Activated T-helper 9 cell treated with anti-CD3 and anti-CD28 coated beads, Interleukin-2, amount 50 U/mL, for 16 hours (primary cell): Measurements from ENCODE around the gene PLEKHG5.
"Not testable (repeated sequence)": the region's sequence is repeated elsewhere in the genome, so short reads cannot be mapped to it uniquely, and the experiment has no call there.

ENCODE experiments used
- DNase-seq: peaks from one replicate; pipeline ENCODE4 v3.0.0-alpha.2; 2020; ENCODE audit warnings: low read depth

The PLEKHG5 gene

DNA sequence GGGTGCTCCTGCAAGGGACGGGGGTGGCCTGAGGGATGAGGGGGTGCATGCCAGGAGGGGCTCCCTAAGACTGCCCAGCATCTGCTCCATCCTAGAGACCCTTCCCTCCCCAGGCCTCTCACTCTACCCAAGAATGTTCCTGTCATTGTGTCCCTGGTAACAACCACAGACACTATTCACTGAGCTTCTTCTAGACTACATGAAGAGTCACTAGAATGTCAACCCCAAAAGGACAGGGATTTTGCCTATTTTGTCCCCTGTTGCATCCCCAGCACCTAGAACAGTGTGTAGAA is 28.4 kb downstream of the PLEKHG5 start:
- no peak for DNase-seq

DNA sequence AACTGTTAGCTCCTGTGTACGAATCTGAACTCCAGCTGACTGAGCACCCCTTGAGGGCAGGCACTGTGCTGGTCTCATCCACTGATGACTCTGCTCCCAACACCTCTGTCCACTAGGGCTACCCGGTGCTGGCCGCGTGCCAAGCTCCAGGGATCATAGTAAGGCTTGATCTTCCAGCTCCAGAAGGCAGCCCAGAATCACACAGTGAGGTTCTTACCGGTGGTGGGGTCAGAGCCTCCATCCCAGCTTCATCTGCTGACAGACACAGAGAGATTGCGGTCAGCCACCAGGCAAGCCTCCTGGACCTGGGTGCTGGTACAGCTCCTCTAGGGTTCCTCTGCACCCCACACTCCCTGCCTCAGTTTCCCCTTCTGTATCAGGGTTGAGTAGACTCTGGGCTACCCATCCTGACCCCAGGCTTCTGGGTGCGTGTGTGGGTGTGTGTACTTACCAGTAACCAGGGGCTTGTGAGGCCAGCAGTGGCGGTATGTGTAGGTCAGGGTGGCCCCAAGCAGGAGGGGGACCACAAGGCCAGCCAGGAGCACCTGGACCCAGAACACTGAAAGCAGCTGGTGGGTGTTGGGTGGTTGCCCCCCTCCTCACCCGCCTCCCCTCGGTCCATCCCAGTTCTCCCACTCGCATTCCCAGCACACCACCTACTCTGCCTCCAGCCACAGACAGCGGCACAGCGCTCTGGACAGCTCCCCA is 28.9 kb downstream of the PLEKHG5 start:
- no peak for DNase-seq

DNA sequence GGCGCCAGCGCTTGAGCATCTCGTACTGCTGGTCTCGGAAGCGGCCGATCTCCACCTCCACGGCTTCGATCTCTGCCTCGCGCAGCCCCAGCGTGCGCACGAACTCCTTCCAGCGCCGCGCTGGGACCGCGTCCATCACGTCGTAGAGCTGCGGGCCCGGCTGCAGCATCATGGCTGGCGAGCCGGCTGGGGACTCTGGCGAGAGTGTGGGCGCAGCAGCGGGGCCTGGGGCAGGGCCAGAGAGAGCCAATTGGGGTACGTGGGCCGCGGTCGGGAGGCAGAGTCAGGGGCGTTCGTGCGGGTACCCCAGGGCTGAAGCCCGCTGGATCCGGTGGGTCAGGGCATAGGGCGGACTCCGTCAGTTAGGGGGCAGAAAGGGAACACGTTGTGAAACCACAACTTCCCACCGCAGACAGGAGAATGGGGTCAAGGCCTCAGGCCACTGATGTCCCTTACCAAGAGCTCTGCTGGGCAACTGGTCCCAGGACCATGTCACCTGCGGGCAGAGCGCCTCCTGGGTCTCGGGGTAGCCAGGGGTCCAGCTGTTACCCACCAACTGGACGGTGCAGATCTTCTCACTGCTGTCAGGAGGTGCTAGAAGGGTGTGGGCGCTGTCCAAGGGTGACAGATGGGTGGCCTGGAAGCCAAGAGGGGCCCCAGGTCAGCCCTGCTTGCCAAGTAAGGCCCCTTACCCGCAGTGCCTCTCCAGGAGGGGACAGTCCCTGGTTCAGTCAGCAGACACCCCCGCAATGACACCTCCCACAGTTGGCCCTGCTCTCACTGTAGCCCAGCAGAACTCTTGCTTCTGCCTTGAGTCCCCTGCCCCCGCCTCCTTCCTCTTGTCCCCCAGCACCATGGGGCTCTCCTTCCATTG is 29.7 kb downstream of the PLEKHG5 start:
- no peak for DNase-seq

DNA sequence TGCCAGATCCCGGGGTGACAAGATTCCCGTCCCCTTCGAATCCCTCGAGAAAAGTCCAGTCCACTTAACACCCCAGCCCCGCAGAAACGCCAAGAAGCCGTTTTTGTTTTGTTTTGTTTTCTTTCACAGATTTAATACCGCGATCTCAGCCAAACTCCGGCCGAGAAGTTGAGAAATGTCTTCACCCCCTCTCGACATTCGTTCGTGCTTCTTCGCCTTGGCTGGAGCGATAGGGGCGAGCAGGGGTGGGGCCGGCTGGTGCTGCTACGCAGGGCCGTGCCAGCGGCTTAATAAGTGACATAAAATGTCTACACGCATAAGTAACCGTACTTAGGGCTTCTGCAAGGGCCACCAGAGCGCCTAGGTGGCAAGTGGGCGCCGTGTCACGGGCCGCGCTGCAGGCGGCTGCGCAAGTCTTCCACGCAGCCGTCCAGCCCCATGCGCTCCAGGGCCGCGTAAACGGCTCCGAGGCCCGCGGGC is 30.4 kb downstream of the PLEKHG5 start:
- no peak for DNase-seq

DNA sequence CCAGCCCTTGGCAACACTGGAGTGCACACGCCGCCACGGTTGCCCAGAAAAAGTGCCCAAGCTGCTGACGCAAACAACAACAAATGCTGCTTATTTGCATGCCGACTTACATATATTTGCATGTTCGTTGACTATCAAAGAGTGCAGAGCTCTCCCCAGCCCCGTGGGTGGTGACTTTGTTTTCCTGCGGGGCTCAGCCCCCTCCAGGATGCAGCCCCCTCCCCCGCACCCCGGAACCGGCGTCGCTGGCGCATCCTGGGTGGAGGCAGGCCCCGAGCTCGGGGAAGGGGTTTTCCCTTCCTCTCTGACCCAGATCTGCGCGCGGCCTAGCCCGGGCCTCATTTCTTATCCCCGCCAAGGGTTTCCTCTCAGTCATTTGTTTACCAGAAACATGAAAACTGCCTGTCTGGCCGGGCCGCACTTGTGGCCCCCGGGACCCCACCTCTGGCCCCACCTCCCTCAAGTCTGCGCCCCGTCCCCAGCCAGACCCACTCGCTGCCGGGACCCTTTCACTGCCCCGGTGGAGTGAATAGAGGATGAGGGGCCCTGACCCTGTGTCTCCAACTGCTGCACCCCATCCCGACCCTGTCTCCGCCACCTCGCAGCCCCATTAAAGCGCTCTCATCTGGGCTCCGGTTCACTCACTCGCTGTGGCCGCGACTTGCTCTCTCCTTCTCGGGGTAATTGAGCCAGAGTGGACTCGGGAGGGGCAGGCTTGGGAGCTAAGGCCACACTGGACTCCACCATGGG is 31.0 kb downstream of the PLEKHG5 start:
- DNase-seq = peak; percentile 91

DNA sequence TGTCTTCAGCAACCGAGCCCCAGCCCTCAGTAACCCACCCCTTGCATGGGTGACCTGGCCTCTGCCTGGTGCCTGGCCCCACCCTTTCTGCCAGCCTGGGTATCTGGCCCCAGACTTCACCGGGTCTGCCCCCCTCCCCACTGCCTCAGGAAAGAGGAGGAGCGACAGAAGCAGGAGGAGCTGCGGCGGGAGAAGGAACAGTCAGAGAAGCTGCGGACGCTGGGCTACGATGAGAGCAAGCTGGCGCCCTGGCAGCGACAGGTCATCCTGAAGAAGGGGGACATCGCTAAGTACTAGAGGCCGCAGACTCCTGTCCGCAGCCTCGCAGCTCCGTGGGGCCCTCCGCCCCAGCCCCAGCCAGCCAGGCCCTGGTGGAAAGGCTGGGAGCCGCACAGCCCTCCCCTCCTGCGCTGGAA is 31.6 kb downstream of the PLEKHG5 start:
- peak; percentile 55 for DNase-seq

DNA sequence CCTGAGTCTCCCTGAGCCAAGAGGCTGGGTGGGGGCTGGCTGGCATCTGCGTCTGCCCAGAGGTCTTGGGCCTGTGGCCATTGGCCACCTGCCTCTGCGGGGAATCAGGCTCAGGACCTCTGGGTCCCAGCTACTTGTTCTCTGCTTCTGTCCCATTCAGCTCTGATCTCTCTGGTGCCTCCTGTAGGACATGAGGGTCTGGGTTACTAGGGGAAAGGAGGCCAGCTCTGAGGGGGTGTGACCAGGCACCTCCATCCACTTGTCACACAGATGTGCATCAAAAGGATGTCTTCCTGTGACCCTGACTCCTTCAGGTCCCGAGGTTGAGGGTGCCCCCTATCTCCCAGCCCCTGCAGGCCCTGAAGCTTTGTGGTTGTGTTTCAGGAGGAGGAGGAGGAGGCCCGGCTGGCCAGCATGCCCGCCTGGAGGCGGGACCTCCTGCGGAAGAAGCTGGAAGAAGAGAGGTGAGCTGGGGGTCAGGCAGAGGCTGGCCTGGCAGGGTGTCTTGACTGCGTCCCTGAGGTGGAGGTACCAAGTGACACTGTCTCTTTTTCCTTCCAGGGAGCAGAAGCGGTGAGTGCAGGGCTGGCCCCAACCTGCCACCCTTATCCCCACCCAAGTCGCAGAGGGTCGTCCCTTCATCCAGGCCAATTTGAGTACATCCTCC is 34.5 kb downstream of the PLEKHG5 start:
- no peak for DNase-seq

DNA sequence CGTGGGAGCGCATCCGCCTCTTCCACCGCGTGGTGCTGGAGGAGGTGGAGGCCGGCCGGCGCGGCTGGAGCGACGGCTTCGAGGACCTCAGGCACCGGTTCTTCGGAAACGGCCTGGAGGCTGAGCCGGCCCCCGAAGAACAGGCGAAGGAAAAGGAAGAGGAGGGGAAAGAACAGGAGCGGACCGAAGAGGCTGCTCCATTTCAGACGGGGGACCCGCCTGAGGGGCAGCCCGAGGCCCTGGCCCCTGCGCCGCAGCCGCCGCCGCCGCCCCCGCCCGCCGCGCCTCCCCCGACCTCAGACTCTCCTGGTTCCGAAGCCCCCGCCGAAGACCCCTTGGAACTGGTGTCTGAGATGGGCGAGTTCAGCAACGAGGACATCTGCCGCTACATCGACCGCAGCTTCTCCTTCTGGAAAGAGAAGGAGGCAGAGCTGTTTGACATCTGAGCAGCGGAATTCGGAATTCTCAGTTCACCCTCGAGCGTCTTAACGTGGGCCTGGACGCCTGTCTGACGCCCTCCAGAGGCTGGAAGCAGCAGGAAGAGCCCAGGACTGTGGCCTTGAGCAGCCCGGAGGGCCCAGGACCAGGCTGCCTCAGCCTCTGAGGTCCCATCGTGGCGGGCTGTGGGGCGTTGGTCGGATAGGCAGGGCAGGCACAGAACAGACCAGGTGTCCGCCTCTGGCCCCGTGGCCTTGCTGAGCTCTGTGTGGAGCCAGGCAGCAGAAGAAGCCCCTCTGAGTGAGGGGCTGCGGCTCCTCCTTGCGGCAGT is 35.5 kb downstream of the PLEKHG5 start:
- not testable (repeated sequence) for DNase-seq

DNA sequence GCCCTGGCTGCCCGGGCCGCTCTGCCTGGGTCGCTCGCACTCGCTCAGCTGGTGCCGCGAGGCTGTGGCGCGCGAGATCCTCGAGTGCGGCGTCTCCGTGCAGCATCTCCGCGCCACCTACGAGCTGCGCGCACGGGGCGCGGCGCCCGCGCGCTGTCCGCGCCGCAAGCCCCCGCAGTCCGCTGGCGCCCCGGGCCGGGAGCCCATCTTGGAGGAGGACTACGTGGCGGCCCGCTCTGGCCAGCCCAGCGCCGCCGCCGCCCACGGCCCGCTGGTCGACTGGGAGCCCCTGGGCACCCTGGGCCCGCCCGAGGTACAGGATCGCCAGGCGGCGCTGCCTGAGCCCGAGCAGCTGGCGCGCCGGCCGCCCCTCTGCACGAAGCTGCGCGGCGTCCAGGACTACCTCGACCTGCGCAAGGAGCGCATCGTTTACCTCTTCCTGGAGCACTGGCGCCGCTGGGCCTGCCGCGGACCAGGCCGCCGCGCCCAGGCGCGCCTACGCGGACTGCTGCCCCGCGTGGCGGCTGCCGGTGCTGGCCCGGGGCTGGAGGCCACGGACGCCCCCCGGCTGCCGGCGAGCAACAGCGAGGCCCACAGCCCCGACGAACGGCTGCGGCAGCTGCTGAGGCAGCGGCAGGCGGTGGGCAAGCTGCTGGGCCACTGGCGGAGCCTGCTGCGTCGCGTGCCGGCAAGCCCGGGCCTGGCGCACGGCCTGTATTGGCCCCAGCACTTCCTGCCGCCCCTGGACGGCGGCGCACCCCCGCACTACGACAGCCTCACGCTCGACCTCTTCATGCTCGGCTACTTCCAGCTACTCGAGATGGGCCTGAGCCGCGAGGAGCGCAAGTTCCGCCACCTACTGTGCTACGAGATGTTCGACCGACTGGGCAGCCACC is 36.4 kb downstream of the PLEKHG5 start:
- peak; percentile 34 for DNase-seq

DNA sequence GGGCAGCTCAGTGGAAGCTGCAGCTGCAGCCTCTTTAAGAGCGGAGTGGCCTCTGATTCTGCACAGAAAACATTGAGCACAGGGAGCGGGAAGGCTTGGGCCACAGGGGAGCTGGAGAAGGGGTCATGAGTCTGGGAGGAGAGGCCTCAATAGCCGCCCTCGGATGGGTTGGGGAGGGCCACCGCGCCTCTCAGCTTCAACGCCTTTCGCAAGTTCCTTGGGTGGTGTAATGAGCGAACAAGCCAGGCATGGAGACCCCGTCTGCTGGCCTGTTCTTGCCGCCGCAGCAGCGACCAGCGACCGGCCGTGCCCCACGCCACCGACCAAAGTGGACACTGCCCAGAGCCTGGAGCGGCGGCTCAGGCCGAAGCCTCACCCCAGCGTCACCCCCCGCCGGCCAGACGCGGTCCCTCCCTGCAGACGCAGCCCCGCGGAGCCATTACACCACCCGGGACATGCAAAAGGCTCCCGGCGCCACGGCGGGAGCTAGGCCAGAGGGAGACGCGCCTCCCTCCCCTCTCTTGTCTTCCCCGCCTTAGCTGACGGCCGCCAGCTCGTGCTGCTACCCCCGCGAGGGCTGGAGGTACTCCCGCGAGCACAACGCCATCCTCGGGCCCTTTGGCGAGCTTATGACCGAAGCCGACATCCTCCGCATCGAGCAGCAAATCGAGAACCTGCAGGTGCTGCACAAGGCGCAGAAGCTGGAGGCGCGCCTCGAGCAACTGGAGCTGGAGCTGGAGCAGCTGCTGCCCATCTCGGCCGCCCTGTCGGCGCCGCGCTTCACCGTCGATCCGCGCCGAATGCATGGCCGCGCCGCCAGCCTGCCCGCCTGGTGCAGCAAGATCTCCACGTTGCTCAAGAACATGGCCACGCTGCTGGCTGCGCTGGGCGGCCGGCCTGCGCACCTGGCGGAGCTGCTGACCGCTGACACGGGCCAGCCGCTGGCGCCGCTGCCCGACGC is 37.3 kb downstream of the PLEKHG5 start:
- DNase-seq = not testable (repeated sequence)

DNA sequence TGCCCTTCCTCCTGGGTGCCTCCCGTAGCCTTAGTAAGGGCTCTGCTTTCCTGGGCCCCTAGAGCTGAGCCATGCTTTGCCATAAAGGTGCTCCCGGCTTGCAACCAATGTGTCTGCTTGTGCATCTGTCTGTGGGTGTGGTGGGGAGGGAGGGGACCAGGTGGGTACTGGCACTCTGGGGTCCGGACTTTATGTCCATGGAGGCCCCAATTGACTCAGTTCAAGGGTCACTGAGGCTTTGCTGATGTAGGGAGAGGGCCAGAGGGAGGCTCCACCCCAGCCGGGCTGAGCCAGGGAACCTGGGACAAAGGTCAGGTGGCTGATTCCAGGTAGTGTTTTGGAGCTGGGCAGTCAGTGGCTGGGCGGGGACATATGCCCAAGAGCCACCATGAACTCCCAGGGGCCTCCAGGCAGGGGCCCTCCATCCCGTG is 40.5 kb downstream of the PLEKHG5 start:
- no peak for DNase-seq

DNA sequence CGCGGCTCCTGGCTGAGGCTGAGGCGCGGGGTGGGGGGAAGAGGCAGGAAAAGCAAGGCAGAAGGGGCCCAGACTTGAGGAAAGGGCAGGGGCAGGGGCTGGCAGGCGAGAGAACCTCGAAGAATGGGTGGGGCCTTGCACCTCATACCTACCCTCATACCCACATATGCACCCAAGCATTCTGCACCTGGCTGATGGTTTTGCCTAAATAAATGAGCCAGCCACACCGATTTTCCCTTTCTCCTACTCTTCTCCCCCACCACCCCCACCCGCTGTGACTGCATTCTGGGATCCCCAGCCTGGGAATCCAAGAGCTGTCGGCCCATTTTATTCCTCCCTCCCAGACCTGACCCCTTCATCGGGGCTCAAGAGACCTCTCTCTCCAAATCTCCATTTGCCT is 41.0 kb downstream of the PLEKHG5 start:
- not testable (repeated sequence) for DNase-seq

DNA sequence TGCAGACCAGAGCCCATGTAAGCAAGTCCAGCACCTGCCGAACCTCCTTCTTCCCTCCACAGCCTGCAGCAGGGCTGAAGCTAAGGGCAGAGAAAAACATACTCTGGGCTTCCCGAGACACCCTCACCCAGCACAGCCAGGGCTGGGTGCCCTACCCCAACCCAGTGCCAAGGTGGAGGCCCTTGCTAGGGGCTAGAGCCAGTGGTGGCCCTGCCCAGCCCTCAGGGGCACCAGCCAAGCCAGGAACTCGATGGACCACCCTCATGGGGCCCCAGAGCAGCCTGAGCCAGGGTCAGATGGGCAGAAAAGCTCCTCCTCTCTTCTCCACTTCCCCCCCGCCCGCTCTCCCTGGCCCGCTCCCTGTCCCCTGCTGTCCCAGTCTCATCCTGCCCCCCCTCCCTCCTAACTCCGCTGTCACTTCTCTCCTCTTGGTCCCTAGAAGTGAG is 41.4 kb downstream of the PLEKHG5 start:
- DNase-seq = no peak

DNA sequence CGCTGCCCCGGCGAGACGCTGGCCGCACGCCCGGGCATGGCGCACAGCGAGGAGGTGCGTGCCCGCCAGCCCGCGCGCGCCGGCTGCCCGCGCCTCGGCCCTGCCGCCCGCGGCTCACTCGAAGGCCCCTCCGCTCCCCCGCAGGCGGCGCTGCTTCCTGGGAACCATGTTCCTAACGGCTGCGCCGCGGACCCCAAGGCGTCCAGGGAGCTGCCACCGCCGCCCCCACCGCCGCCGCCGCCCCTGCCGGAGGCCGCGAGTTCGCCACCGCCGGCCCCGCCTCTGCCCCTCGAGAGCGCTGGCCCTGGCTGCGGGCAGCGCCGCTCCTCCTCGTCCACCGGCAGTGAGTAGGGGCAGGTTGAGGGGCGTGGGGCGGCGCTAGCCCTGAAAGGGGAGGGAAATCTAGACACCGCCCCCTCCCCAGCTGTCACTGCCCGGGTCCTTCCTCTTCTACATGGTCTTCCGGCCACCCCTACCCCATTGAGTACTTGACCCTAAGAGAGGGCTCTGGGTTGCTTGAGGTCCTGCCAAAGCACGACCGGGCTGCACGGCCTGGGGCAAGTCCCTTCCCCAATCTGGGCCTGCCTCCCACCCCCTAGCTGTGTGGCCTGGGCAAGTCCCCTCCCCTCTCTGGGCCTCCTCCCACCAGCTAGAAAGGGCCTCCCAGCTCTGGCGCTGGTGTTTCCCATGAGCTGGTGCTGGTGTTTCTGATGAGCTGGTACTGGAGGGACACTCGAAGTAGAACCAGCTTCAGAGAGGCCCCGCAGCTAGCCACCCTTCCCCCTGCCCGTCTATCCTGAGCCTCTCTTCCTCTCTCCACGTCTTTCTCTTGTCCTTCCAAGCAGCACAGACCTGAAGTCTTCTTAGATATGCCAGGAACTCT is 42.5 kb downstream of the PLEKHG5 start:
- DNase-seq = no peak

DNA sequence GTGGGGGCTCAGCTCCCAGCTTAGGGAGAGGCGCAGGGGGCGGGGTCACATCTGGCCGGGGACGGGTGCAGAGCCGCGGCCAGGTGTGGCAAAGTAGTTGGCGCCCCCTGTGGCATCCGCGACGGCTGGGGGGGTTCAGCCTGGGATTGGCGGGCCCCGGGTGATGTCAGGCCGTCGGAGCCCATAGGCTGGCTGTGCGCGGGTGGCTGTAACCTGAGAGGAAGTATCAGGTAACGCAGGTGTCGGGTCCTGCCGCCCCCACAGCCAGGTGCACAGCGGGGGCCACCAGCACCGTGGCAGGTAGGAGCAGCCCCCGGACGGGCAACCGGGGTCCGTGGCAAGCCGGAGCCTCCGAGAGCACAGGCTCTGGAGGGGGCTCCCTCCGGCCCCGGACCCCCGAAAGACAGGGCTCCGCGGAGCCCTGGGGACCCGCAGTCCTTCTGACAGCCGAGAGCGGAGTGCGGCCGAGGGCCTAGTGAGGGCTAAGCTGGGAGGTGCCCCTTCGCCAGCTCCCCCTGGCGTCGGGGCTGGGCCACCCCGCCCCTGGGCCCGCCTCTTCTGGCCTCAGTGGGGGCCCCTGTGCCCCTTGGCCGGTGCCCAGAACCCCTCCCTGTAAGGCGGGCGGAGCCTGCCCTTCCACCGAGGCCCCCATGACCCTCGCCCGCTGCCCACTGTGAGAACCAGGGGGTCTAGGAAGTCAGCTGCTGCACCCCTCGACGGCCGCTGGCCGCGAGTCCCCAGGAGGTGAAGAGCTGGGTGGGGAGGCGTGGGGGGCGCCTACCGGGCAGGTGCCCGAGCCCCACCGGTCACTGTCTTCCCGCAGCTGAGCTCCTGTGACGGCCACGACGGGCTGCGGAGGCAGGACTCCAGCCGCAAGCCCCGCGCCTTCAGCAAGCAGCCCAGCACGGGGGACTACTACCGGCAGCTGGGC is 43.4 kb downstream of the PLEKHG5 start:
- no peak for DNase-seq

DNA sequence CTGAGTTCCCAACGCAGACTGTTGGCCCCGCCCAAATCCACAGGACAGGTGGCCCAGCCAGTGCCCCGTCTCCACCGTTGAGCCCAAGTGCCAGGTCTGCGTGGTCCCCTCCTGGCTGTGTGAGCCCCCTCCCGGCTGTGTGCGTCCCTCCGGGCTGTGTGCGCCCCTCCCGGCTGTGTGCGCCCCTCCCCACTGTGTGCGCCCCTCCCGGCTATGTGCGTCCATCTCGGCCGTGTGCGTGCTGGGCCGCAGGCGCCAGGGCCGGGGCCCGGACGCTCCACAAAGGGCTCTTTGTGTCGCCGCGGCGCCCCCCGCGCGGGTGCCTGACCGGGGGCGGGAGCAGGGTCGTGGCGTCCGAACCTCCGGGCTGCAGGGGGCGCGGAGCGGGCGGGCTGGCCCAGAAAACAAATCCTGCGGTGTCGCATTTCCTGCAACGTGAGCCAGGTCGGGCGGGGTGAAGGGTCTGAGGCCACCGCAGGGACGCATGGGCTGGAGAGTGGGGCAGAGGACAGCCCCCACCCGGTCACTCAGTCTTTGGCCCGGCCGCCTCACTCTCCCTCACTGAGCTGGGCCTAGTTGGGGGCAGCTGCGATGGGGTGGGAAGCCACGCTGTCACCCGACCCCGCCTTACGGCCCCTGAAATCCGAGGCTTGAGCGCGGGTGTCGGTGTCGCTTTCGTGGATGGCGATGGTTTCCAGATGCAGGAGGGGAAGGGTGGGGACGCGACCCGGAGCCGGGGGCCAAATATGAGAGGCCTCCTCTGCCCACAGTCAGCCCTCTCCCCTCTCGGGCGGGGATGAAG is 44.2 kb downstream of the PLEKHG5 start:
- no peak for DNase-seq
